HG02943 (cell line): ENCODE measurements around the gene HSPG2.
A peak's percentile ranks its signal among the peaks of the same experiment; 100 is the strongest.
"Not testable (repeated sequence)": the region's sequence is repeated elsewhere in the genome, so short reads cannot be mapped to it uniquely, and the experiment has no call there.

Source experiments
- ATAC-seq: cut with Tn5 transposase; IDR thresholded peaks from one replicate; pipeline ENCODE4 v1.9.1; 2021; ENCODE audit warnings: mild to moderate bottlenecking, low read depth, moderate library complexity; ENCODE audit not compliant: unreplicated experiment

Gene HSPG2

GRCh38 chr1:21814241-21814918 lies 122.7 kb downstream of the HSPG2 start:
- no peak for ATAC-seq

GRCh38 chr1:21813542-21813941 lies 123.6 kb downstream of the HSPG2 start:
- no peak for ATAC-seq

- ATAC-seq, result no peak
Observed at GRCh38 chr1:21811875-21812305, 125.2 kb downstream of the HSPG2 start, which contains the start of gene LDLRAD2. Gene LDLRAD2 (plus strand): TSS chr1:21812265. CDS start chr1:21812452, 187 bp downstream.

- ATAC-seq, result no peak
Observed at GRCh38 chr1:21804536-21804935, 132.6 kb downstream of the HSPG2 start.

GRCh38 chr1:21801100-21801499 lies 136.0 kb downstream of the HSPG2 start:
- ATAC-seq, result no peak

- no peak for ATAC-seq
Observed at GRCh38 chr1:21799730-21800129, 137.4 kb downstream of the HSPG2 start.

GRCh38 chr1:21795075-21795474 lies 142.0 kb downstream of the HSPG2 start:
- no peak for ATAC-seq

- no peak for ATAC-seq
Observed at GRCh38 chr1:21794656-21795055, 142.5 kb downstream of the HSPG2 start.

- no peak for ATAC-seq
Observed at GRCh38 chr1:21793104-21793503, 144.0 kb downstream of the HSPG2 start.

- no peak for ATAC-seq
Observed at GRCh38 chr1:21786640-21787039, 150.5 kb downstream of the HSPG2 start.

- ATAC-seq, result not testable (repeated sequence)
Observed at GRCh38 chr1:21785764-21786163, 151.3 kb downstream of the HSPG2 start.

- ATAC-seq, result no peak
Observed at GRCh38 chr1:21783679-21784603, 153.2 kb downstream of the HSPG2 start.

- peak; percentile 66 for ATAC-seq
Observed at GRCh38 chr1:21782868-21783678, 154.0 kb downstream of the HSPG2 start, which contains the start of gene USP48. Gene USP48 (minus strand): TSS chr1:21783149. CDS start chr1:21782957, 192 bp downstream.

- peak; percentile 18 for ATAC-seq
Observed at GRCh38 chr1:21782349-21782867, 154.7 kb downstream of the HSPG2 start.

- ATAC-seq, result no peak
Observed at GRCh38 chr1:21781815-21782348, 155.2 kb downstream of the HSPG2 start.

- no peak for ATAC-seq
Observed at GRCh38 chr1:21779613-21780521, 157.2 kb downstream of the HSPG2 start.

GRCh38 chr1:21778405-21778727 lies 158.7 kb downstream of the HSPG2 start:
- ATAC-seq, result no peak

- ATAC-seq, result not testable (repeated sequence)
Observed at GRCh38 chr1:21776925-21777324, 160.2 kb downstream of the HSPG2 start.

- no peak for ATAC-seq
Observed at GRCh38 chr1:21775985-21776562, 161.0 kb downstream of the HSPG2 start.
